ENCODE measurements around the gene MOK.

MOK gene

DNA sequence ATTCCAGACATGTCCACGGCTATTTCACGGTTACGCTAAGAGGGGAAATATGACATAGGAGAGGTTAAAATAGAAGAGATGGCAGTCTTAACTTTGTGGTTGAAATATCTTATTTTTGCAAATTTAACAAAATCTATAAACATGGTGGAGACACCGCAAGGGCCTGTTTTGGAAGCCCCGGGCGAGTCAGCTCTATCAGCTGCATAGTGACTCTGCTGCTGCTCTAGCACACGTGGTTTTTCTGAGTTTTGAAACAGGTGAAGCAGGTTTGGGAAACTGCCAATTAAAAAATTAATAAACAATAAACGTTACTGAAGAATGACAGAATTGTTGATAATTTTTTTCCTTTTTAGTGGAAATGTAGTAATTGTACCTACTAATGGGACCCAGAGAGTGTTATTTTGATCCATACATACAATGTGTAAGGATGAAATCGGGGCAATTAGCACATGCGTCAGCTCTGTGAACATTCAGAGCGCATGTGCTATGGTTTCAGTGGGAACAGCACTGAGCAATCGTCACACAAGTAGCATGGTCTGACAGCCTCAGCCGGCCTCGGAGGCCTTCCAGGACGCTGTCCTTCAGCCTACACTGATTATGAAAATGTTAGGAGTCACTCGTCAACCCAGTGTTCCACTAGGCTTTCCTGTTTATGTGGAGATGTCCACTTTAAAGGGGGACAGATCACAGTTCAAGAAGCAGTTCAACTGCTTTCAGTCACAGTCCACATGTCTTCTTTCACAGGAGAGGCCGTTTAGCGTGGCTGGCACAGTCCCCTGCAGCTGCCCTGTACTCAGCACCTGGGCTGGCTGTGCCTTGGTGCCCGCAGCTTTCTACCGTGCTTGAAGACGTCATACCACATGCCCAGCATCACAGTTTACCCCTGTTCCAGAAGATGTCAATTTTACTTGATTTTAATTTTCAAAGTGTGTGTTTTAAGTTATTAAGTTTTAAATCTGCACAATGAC, 51.8 kb downstream of the MOK start:
- DNase-seq (ENCODE audit: low read depth): no peak
- H3K4me3 ChIP-seq (ENCODE audit: low read depth, low read length): no peak overlapping the region
- TF ChIP-seq, protein P1, sequence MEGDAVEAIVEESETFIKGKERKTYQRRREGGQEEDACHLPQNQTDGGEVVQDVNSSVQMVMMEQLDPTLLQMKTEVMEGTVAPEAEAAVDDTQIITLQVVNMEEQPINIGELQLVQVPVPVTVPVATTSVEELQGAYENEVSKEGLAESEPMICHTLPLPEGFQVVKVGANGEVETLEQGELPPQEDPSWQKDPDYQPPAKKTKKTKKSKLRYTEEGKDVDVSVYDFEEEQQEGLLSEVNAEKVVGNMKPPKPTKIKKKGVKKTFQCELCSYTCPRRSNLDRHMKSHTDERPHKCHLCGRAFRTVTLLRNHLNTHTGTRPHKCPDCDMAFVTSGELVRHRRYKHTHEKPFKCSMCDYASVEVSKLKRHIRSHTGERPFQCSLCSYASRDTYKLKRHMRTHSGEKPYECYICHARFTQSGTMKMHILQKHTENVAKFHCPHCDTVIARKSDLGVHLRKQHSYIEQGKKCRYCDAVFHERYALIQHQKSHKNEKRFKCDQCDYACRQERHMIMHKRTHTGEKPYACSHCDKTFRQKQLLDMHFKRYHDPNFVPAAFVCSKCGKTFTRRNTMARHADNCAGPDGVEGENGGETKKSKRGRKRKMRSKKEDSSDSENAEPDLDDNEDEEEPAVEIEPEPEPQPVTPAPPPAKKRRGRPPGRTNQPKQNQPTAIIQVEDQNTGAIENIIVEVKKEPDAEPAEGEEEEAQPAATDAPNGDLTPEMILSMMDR (IDR thresholded peaks at IDR 0.05; ENCODE audit: low read depth, low read length): no peak
- TF ChIP-seq POLR2A (IDR thresholded peaks at IDR 0.05; ENCODE audit: extremely low read depth, insufficient read length) (no peak), MYC (IDR thresholded peaks at IDR 0.05; ENCODE audit: low read depth, low read length) (no peak), MAX (IDR thresholded peaks at IDR 0.05; ENCODE audit: low read depth, low read length) (no peak)

GRCh38 chr14:102251161-102251560, 53.8 kb downstream of the MOK start:
- DNase-seq (ENCODE audit: low read depth): no peak
- TF ChIP-seq MYC (IDR thresholded peaks at IDR 0.05; ENCODE audit: low read depth, low read length) (no peak), POLR2A (IDR thresholded peaks at IDR 0.05; ENCODE audit: extremely low read depth, insufficient read length) (no peak), MAX (IDR thresholded peaks at IDR 0.05; ENCODE audit: low read depth, low read length) (no peak)
- TF ChIP-seq, protein P1 (IDR thresholded peaks at IDR 0.05; ENCODE audit: low read depth, low read length): no peak

DNA sequence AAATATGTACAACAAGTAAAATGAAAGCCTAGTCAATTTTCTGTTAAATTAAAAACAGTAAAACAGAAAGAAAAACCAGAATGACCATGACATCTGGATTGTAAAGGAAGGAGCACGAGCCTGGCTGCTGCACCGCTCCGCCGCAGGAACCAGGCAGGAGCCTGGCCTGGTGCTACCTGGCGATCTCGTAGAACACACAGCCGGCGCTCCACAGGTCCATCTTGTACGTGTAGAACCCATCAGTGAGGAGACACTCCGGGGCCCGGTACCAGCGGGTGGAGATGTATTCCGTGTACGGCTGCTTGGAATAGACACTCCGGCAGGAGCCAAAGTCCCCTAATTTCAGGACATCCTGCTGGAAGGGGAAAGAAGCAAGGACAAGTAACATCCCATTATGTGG, 54.3 kb downstream of the MOK start:
- TF ChIP-seq MAX (IDR thresholded peaks at IDR 0.05; ENCODE audit: low read depth, low read length) (no peak), MYC (IDR thresholded peaks at IDR 0.05; ENCODE audit: low read depth, low read length) (no peak), POLR2A (IDR thresholded peaks at IDR 0.05; ENCODE audit: extremely low read depth, insufficient read length) (no peak)
- TF ChIP-seq, protein P1 (IDR thresholded peaks at IDR 0.05; ENCODE audit: low read depth, low read length): no peak
- no peak overlapping the region for H3K4me3 ChIP-seq (ENCODE audit: low read depth, low read length)
- DNase-seq (ENCODE audit: low read depth): no peak

More at GRCh38 chr14:102251161-102251560, 53.8 kb downstream of the MOK start:
- no peak overlapping the region for H3K4me3 ChIP-seq (ENCODE audit: low read depth, low read length)

GRCh38 chr14:102249981-102250380, 55.0 kb downstream of the MOK start:
- no peak overlapping the region for H3K4me3 ChIP-seq (ENCODE audit: low read depth, low read length)
- TF ChIP-seq, protein P1 (IDR thresholded peaks at IDR 0.05; ENCODE audit: low read depth, low read length): no peak
- TF ChIP-seq POLR2A (IDR thresholded peaks at IDR 0.05; ENCODE audit: extremely low read depth, insufficient read length) (no peak), MYC (IDR thresholded peaks at IDR 0.05; ENCODE audit: low read depth, low read length) (no peak), MAX (IDR thresholded peaks at IDR 0.05; ENCODE audit: low read depth, low read length) (no peak)
- no peak for DNase-seq (ENCODE audit: low read depth)

GRCh38 chr14:102249041-102249440, 55.9 kb downstream of the MOK start:
- no peak for DNase-seq (ENCODE audit: low read depth)
- TF ChIP-seq POLR2A (IDR thresholded peaks at IDR 0.05; ENCODE audit: extremely low read depth, insufficient read length) (no peak), MAX (IDR thresholded peaks at IDR 0.05; ENCODE audit: low read depth, low read length) (no peak), MYC (IDR thresholded peaks at IDR 0.05; ENCODE audit: low read depth, low read length) (no peak)
- TF ChIP-seq, protein P1 (IDR thresholded peaks at IDR 0.05; ENCODE audit: low read depth, low read length): no peak
- no peak overlapping the region for H3K4me3 ChIP-seq (ENCODE audit: low read depth, low read length)

Data from NB4 (cell line).